Right renal cortex interstitium (tissue), 3 donors: ENCODE measurements around the gene ERP44. TPM values are rescaled to one million over a fixed set of nuclear protein-coding genes. Genes with fewer than 3 reads are reported as not detected.
"Not testable (repeated sequence)": the region's sequence is repeated elsewhere in the genome, so short reads cannot be mapped to it uniquely, and the experiment has no call there.

Experiments
- DNase-seq, 3 donors: peaks; one replicate each; pipeline ENCODE4 v3.0.0-alpha.2; 2013; ENCODE audit warnings: low read depth in 3 of 3, low spot score in 2 of 3
- polyA plus RNA-seq, 3 donors: library from polyadenylated mRNA; unstranded; fragments of 120-200 nt; gene quantifications; one replicate each; pipeline ENCODE4 v1.2.1, GENCODE V29; 2013; ENCODE audit not compliant: insufficient read length in 3 of 3

ERP44 gene
- polyA plus RNA-seq, 3 donors = 39.8 to 43.6 (median 40.0) TPM

GRCh38 chr9:100101608-100102007 lies 2.8 kb upstream of the ERP44 start:
- no peak for DNase-seq

GRCh38 chr9:100100146-100100667 lies 1.4 kb upstream of the ERP44 start:
- no peak for DNase-seq

- no peak for DNase-seq
Observed at GRCh38 chr9:100099722-100100042, 882 bp upstream of the ERP44 start.

GRCh38 chr9:100098046-100098886 lies 534 bp downstream of the ERP44 start:
- DNase-seq = peak in 2 of 3 donors; percentile 5 to 19

GRCh38 chr9:100096378-100096916 lies 2.4 kb downstream of the ERP44 start:
- DNase-seq = no peak

- DNase-seq = not testable (repeated sequence)
Observed at GRCh38 chr9:100094411-100094810, 4.4 kb downstream of the ERP44 start.

GRCh38 chr9:100092066-100092465 lies 6.7 kb downstream of the ERP44 start:
- no peak for DNase-seq

- DNase-seq = no peak
Observed at GRCh38 chr9:100091650-100092049, 7.2 kb downstream of the ERP44 start.

- DNase-seq = no peak
Observed at GRCh38 chr9:100090880-100091279, 7.9 kb downstream of the ERP44 start.

- DNase-seq = no peak
Observed at GRCh38 chr9:100088202-100088601, 10.6 kb downstream of the ERP44 start.

- no peak for DNase-seq
Observed at GRCh38 chr9:100087218-100087617, 11.6 kb downstream of the ERP44 start.

GRCh38 chr9:100086097-100086635 lies 12.6 kb downstream of the ERP44 start:
- DNase-seq = no peak

- DNase-seq = no peak
Observed at GRCh38 chr9:100084734-100085133, 14.1 kb downstream of the ERP44 start.

GRCh38 chr9:100084128-100084453 lies 14.7 kb downstream of the ERP44 start:
- no peak for DNase-seq

- no peak for DNase-seq
Observed at GRCh38 chr9:100083448-100084127, 15.2 kb downstream of the ERP44 start.

GRCh38 chr9:100082782-100083181 lies 16.0 kb downstream of the ERP44 start:
- DNase-seq = no peak

GRCh38 chr9:100076256-100076655 lies 22.5 kb downstream of the ERP44 start:
- DNase-seq = not testable (repeated sequence)

- DNase-seq = no peak
Observed at GRCh38 chr9:100074989-100075388, 23.8 kb downstream of the ERP44 start.

- DNase-seq = no peak
Observed at GRCh38 chr9:100074093-100074492, 24.7 kb downstream of the ERP44 start.

- DNase-seq = no peak
Observed at GRCh38 chr9:100072805-100073204, 26.0 kb downstream of the ERP44 start.

GRCh38 chr9:100071271-100071670 lies 27.5 kb downstream of the ERP44 start:
- DNase-seq = no peak
